T-helper 2 cell (primary cell): ENCODE data around the gene DCK.

ENCODE experiments used
- DNase-seq, 5 experiments: peaks; one replicate each; pipeline versions ENCODE4 v3.0.0 to v3.0.0-alpha.2; 2012 to 2022

DCK gene

DNA sequence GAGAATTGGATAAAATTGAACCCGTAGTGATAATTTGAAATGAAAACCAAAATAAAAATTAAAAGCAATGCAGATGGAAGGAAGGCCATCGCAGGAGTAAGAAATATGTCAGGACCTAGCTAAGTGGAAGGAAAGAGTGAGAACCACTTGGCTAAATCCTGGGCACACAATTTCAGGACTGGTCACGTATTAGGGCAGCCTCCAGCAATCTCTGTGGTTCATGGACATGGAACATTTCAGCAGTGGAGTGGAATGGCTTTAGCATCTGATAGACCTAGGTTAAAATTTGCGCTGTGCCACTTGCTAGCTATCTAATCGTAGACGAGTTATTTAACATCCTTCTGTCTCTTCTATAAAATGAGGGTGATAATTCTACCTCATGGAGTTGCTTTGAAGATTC is 71.1 kb downstream of the DCK start:
- DNase-seq = no peak

DNA sequence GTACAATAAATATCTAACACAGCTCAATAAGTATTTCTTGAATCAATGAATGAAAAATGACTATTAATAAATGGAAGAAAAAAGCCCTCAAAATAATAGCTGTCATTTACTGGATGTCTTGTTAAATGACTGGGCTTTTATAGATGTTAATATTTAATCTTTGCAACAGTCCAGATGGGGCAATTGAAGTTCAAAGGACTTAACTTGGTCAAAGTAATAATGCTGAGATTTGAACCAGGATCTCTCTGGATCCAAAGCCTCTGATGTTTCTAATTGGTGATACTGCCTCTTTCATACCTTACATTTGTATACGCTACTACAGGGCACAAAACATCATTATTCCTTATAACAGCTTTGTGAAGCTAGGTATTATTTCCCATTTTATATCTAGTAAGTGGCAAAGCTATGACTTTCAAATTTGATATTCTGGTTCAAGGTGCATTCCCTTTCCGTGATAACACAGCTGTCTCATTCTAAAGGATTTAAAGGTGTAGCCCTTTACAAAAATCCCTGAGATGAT is 72.6 kb downstream of the DCK start:
- DNase-seq = no peak

DNA sequence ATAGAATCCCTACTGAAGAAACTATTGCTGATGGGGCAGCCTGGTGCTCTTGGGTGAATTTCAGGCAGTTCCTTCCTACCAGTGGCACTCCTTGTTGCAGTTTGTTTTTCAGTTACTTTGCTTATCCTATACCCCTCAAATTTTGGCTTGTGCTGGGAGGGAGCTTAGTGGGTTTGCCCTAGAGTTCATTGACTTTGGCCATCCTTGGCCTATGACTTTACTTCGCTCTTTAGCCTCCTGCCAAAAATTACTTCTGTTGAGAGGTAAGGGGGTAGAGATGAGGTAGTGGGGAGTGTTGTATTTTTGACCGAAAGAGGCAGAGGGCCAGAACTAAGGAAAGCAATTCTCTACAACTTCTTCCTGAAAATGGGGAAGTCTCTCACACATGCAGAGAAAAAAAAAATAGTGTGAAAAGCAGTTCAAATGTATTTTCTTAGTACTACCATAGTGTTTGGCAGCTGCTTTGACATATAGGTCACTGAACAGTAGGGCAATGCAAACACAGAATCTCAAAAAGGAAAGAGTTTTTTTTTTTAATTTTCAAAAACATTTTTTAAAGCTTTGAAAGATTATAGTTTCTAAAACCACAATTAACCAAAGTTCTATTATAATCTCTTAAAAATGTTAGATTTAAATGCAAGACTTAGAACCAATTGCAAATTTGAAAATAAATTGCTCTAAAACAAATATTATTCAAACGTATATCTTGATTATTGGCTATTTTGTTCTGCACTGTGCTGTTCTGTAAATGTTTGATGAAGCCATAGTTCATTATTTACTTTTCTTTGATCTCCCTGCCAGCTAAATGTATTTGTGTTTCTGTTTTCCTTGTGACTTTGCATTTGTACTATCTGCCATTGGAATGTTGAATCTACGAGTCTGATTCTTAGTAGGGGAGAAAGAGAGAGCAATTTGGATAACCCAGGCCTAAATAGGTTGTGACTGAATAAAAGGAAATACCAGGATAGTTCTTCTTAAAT is 73.6 kb downstream of the DCK start:
- no peak for DNase-seq

DNA sequence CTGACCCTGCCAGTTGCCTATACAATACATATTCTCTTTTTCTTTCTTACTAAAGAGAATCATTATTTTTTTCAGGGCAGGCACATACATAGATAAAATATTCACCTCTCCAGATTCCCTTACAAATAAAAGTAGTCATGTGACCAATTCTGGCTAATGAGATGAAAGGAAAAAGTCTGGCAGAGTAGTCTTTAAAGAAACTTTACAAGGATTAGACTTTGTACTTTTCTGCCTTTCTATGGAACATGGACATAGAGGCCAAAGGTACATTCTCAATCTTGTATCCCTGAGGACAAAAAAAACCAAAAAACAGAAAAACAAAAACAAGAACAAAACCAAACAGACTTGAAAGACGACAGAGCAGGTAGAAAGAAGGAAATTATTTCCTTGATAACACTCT is 75.6 kb downstream of the DCK start:
- DNase-seq = no peak

DNA sequence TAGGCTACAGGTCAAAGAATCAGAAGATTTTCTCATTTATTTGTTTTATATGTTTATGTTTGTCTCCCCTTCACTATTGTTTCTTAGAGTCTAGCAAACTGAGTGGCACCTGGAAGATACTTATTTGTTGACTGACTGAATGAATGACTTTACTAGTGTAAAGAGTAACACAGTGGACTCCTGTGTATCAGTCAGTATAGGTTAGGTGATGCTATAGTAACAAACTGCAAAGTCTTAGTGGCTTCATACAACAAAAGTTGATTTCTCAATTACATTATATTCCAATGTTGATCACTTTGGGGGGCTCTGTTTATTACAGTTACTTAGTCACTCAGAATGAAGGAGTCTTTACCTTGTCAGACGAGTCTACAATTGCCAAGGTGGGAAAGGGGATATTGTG is 76.6 kb downstream of the DCK start:
- no peak for DNase-seq

DNA sequence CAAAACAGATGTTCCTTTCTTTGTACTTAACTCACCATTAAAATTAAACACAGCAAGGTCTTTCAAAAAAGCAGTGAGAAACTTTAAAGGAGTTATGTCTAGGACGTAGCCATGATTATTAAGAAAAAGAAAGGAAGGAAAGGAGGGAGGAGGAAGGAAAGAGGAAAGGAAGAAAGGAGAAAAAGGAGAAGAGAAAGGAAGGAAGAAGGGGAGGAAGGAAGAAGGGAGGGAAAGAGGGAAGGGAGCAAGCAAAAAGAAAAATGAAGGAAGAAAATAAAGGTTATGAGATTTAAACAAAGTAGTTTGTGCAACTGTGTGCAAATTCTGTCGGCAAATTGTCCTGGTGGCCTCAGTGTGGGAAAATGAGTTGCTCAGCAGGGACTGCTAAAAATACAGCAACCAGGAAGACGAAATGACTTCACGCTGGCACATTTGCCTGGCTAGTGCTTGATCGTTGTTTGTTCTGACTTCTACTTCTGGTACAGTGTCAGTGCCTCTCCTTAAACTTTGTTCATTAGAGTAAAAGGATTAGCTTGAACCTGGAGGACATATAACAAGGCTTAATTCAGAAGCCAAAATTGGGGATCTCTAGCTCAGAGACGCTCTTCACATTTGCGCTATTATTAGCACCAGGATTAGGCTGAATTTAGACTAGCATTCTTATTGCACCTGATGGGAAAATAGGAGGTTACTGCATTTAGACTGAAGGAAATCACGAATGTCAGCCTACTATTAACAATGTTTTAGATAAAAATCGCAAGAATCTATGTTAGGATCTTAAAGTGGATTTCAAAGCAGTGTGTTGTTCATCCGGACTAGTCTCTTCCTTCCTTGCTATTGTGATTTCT is 81.2 kb downstream of the DCK start:
- no peak for DNase-seq
